ENCODE data around the gene EEFSEC.

GRCh38 chr3:128383316-128384235 is 230.3 kb downstream of the EEFSEC start:
- no peak for TF ChIP-seq CTCF (IDR thresholded peaks at IDR 0.05)
- TF ChIP-seq POLR2A (IDR thresholded peaks at IDR 0.05) = no peak

Measured in adrenal gland (tissue), 5 donors.